Measurements from ENCODE around the gene ARMH3.

- TF ChIP-seq, protein P1, sequence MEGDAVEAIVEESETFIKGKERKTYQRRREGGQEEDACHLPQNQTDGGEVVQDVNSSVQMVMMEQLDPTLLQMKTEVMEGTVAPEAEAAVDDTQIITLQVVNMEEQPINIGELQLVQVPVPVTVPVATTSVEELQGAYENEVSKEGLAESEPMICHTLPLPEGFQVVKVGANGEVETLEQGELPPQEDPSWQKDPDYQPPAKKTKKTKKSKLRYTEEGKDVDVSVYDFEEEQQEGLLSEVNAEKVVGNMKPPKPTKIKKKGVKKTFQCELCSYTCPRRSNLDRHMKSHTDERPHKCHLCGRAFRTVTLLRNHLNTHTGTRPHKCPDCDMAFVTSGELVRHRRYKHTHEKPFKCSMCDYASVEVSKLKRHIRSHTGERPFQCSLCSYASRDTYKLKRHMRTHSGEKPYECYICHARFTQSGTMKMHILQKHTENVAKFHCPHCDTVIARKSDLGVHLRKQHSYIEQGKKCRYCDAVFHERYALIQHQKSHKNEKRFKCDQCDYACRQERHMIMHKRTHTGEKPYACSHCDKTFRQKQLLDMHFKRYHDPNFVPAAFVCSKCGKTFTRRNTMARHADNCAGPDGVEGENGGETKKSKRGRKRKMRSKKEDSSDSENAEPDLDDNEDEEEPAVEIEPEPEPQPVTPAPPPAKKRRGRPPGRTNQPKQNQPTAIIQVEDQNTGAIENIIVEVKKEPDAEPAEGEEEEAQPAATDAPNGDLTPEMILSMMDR (IDR thresholded peaks at IDR 0.05 in 8 of 11, conservative IDR thresholded peaks at IDR 0.05 in 3 of 11) = no peak
- TF ChIP-seq POLR2A (IDR thresholded peaks at IDR 0.05) = no peak
Measured at GRCh38 chr10:101997803-101998202, 58.2 kb downstream of the ARMH3 start.
